Fibroblast of peridontal ligament (primary cell): Measurements from ENCODE around the gene ERFL.

ENCODE experiments used
- DNase-seq: peaks from one replicate; pipeline ENCODE4 v3.0.0-alpha.2; 2010; ENCODE audit errors: extremely low read depth

Gene ERFL

DNA sequence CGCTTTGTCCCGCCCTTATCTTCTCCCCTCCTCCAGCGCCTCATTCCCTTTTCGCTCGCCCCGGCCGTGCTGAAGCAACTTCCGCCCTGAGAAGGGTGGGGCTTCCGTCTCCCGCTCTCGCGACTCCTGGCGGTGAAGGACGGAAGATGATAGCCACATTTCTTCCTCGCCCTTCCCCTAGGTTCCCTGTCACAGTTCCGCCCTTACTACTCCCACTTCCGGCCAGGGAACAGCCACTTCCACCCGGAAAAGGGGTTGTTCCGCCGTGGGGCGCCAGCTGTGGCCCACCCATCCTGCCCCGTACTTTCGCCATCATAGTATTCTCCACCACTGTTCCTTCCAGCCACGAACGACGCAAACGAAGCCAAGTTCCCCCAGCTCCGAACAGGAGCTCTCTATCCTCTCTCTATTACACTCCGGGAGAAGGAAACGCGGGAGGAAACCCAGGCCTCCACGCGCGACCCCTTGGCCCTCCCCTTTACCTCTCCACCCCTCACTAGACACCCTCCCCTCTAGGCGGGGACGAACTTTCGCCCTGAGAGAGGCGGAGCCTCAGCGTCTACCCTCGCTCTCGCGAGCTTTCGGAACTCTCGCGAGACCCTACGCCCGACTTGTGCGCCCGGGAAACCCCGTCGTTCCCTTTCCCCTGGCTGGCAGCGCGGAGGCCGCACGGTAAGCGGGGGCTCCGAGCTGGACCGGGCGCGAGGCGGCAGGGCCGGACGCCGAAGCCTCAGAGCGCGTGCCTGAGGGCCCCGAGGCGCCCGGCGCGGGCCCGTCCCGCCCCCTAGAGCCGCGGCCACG, 68.4 kb downstream of the ERFL start, which contains the start of gene RPS19:
RPS19 (plus strand) TSS at position 638 of the 801 bp plus-strand sequence. CDS start 520 bp downstream, outside the sequence.
- DNase-seq, result peak; percentile 98

DNA sequence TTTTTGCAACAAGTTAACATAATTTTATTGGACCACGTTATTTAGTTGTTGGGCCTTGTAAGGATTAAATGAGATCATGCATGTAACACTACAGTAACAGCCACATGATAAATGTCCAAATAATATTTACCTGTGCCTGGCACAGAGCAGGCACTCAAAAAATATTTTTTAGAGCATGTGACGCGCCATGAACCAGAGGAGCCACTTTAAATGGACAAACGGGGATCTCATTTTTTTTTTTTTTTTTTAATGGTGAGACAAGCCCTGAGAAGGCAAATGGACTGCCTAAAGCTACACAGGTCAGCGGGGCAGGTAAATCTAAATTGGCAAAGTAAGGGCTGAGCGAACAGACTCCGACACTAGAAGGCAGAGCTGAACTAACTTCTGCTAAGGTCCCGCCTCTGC, 69.0 kb downstream of the ERFL start:
- no peak for DNase-seq
